WERI-Rb-1 (cell line): ENCODE results near the gene CREG1.
A peak's percentile ranks its signal among the peaks of the same experiment; 100 is the strongest.

ENCODE experiments used
- DNase-seq: peaks from one replicate; pipeline ENCODE4 v3.0.0-alpha.2; 2020
- H3K27ac ChIP-seq: fragments of 250-450 bp; sonication (Bioruptor Pico); 2 replicates; pipeline ENCODE4 v1.5.1; 2020; ENCODE audit warnings: mild to moderate bottlenecking, moderate library complexity
- H3K27me3 ChIP-seq: fragments of 250-450 bp; sonication (Bioruptor Pico); 2 replicates; pipeline ENCODE4 v1.5.1; 2021; ENCODE audit warnings: mild to moderate bottlenecking, low read depth, moderate library complexity; ENCODE audit not compliant: insufficient read depth, severe bottlenecking
- H3K36me3 ChIP-seq: fragments of 250-450 bp; sonication (Bioruptor Pico); 2 replicates; pipeline ENCODE4 v1.5.1; 2020; ENCODE audit warnings: mild to moderate bottlenecking, moderate library complexity
- H3K4me3 ChIP-seq: 2 replicates; pipeline ENCODE4 v1.5.1; 2011; ENCODE audit warnings: low read depth, mild to moderate bottlenecking, control low read depth, low read length
- H3K9me3 ChIP-seq: fragments of 250-450 bp; sonication (Bioruptor Pico); 2 replicates; pipeline ENCODE4 v1.5.1; 2021; ENCODE audit warnings: mild to moderate bottlenecking, moderate library complexity; ENCODE audit not compliant: severe bottlenecking
- CTCF ChIP-seq: IDR thresholded peaks from 2 replicates; pipeline ENCODE4 v1.5.1; 2011; ENCODE audit warnings: low read depth, mild to moderate bottlenecking, control low read depth, inconsistent platforms, low read length

The CREG1 gene

GRCh38 chr1:167546935-167547334 lies 6.6 kb downstream of the CREG1 start:
- H3K36me3 ChIP-seq: no peaks in the 10 kb centered on the region
- no peaks in the 10 kb centered on the region for H3K9me3 ChIP-seq
- H3K27ac ChIP-seq: no peak overlapping the region
- DNase-seq: no peak
- TF ChIP-seq CTCF: no peak
- no peaks in the 10 kb centered on the region for H3K27me3 ChIP-seq
- H3K4me3 ChIP-seq: no peak overlapping the region

- no peaks in the 10 kb centered on the region for H3K9me3 ChIP-seq
- TF ChIP-seq CTCF: no peak
- H3K4me3 ChIP-seq: no peak overlapping the region
- no peaks in the 10 kb centered on the region for H3K27me3 ChIP-seq
- H3K27ac ChIP-seq: no peak overlapping the region
- no peaks in the 10 kb centered on the region for H3K36me3 ChIP-seq
- DNase-seq: no peak
Measured at GRCh38 chr1:167545349-167545748, 8.2 kb downstream of the CREG1 start.

GRCh38 chr1:167544447-167545093 lies 9.0 kb downstream of the CREG1 start:
- no peak for TF ChIP-seq CTCF
- Histone ChIP-seq H3K4me3 (no peak overlapping the region), H3K36me3 (no peaks in the 10 kb centered on the region), H3K27me3 (no peaks in the 10 kb centered on the region), H3K27ac (no peak overlapping the region), H3K9me3 (no peaks in the 10 kb centered on the region)
- DNase-seq: no peak

GRCh38 chr1:167543199-167543990 lies 10.2 kb downstream of the CREG1 start:
- H3K9me3 ChIP-seq: no peaks in the 10 kb centered on the region
- TF ChIP-seq CTCF: no peak
- H3K27me3 ChIP-seq: no peaks in the 10 kb centered on the region
- H3K27ac ChIP-seq: no peak overlapping the region
- no peaks in the 10 kb centered on the region for H3K36me3 ChIP-seq
- DNase-seq: no peak
- H3K4me3 ChIP-seq: no peak overlapping the region

GRCh38 chr1:167542109-167543032 lies 11.2 kb downstream of the CREG1 start:
- Histone ChIP-seq H3K4me3 (no peak overlapping the region), H3K36me3 (no peaks in the 10 kb centered on the region), H3K27ac (no peak overlapping the region), H3K27me3 (no peaks in the 10 kb centered on the region), H3K9me3 (no peaks in the 10 kb centered on the region)
- peak; percentile 16 for DNase-seq
- TF ChIP-seq CTCF: no peak
